GM12878 (cell line): Measurements from ENCODE around the gene CLDN19. TPM values are rescaled to one million over a fixed set of nuclear protein-coding genes. Genes with fewer than 3 reads are reported as not detected.

ENCODE experiments used
- ATAC-seq: fragments of 200-7000 bp; cut with Tn5 transposase; 3 replicates; pipeline ENCODE4 v1.9.1; 2020; ENCODE audit warnings: mild to moderate bottlenecking, moderate library complexity
- BruUV-seq: library from RNA; stranded (reverse); fragments of 400-500 nt; replicated peaks from 2 replicates; lab custom pipeline; 2021; lab: Mats Ljungman, UMichigan
- CTCF ChIA-PET: fragments of 300-600 bp; sonication (Branson Sonifier 250); formaldehyde crosslinking; extraction: SDS; loops from one replicate; lab custom pipeline; 2021; ENCODE audit warnings: inconsistent platforms; lab: Yijun Ruan, JAX
- POLR2A ChIA-PET: fragments of 350-600 bp; formaldehyde crosslinking; extraction: SDS; loops from one replicate; lab custom pipeline; 2021; ENCODE audit warnings: inconsistent platforms; lab: Charles Lee
- RAD21 ChIA-PET: fragments of 300-600 bp; sonication (Branson Sonifier 250); formaldehyde crosslinking; loops from one replicate; lab custom pipeline; 2023; ENCODE audit warnings: antibody characterized with exemption; ENCODE audit not compliant: unreplicated experiment; lab: Charles Lee
- SMC1A ChIA-PET: fragments of 300-600 bp; sonication (Branson Sonifier 250); formaldehyde crosslinking; loops from one replicate; lab custom pipeline; 2023; ENCODE audit not compliant: unreplicated experiment, uncharacterized antibody; lab: Charles Lee
- DNase-seq: peaks from one replicate; pipeline ENCODE4 v3.0.0-alpha.2; 2011; ENCODE audit warnings: low read depth, low spot score
- FAIRE-seq: peaks from 3 replicates; lab custom pipeline; 2011; peaks lifted over from hg19 to GRCh38; lab: Jason Lieb, UNC
- H2AFZ ChIP-seq: 2 replicates; pipeline ENCODE4 v1.6.0; 2011; ENCODE audit warnings: low read depth, low read length, control low read depth; ENCODE audit not compliant: control insufficient read depth
- H3K27ac ChIP-seq: 2 replicates; pipeline ENCODE4 v1.5.1; 2011; ENCODE audit warnings: control low read depth; ENCODE audit not compliant: control insufficient read depth, insufficient read depth
- H3K27me3 ChIP-seq, 2 experiments: replicated peaks in 1 of 2; 2 replicates each; pipeline versions ENCODE4 v1.6.0 to v1.6.1; 2011; ENCODE audit warnings: low read length in 1 of 2; ENCODE audit not compliant: control insufficient read depth in 2 of 2, insufficient read depth in 2 of 2
- H3K36me3 ChIP-seq, 2 experiments: 2 replicates each; pipeline ENCODE4 v1.5.1; 2011; ENCODE audit warnings: low read length in 1 of 2; ENCODE audit not compliant: control insufficient read depth in 2 of 2, insufficient read depth in 2 of 2
- H3K4me1 ChIP-seq: 2 replicates; pipeline ENCODE4 v1.6.1; 2011; ENCODE audit warnings: mild to moderate bottlenecking, low read length, moderate library complexity, mixed read lengths; ENCODE audit not compliant: control insufficient read depth, insufficient read depth
- H3K4me2 ChIP-seq: 2 replicates; pipeline ENCODE4 v1.6.0; 2011; ENCODE audit warnings: control low read depth; ENCODE audit not compliant: control insufficient read depth, insufficient read depth
- H3K4me3 ChIP-seq: fragments of 200-600 bp; sonication (generic); 2 replicates; pipeline ENCODE4 v1.5.1; 2016
- H3K79me2 ChIP-seq: 2 replicates; pipeline ENCODE4 v1.6.0; 2011; ENCODE audit warnings: low read length; ENCODE audit not compliant: control insufficient read depth, insufficient read depth
- H3K9ac ChIP-seq: 2 replicates; pipeline ENCODE4 v1.8.0; 2011; ENCODE audit warnings: low read length, control low read depth, mixed read lengths; ENCODE audit not compliant: control insufficient read depth, insufficient read depth
- H3K9me3 ChIP-seq: replicated peaks from 3 replicates; pipeline ENCODE4 v1.5.1; 2011; ENCODE audit warnings: mild to moderate bottlenecking, low read length; ENCODE audit not compliant: control insufficient read depth, insufficient read depth
- H4K20me1 ChIP-seq: 2 replicates; pipeline ENCODE4 v1.6.0; 2011; ENCODE audit not compliant: control insufficient read depth, insufficient read depth
- BCLAF1 ChIP-seq: fragments of 450-650 bp; IDR thresholded peaks from 2 replicates; pipeline ENCODE4 v1.6.1; 2017; ENCODE audit warnings: antibody characterized with exemption, mild to moderate bottlenecking, moderate library complexity
- CBFB ChIP-seq: IDR thresholded peaks from 2 replicates; pipeline ENCODE4 v1.6.1; 2016; ENCODE audit warnings: antibody characterized with exemption, low read depth
- CBX5 ChIP-seq: sonication (generic); IDR thresholded peaks from 2 replicates; pipeline ENCODE4 v1.6.1; 2016; ENCODE audit warnings: low read depth, moderate library complexity, mild to moderate bottlenecking, inconsistent platforms
- EGR1 ChIP-seq, 2 experiments: IDR thresholded peaks; 1 replicate in 1 of 2; 2 replicates in 1 of 2; pipeline ENCODE4 v1.6.1; 2011 to 2012; ENCODE audit warnings: low read depth in 2 of 2, low read length in 2 of 2, borderline replicate concordance in 1 of 2, mild to moderate bottlenecking in 1 of 2, moderate library complexity in 1 of 2
- ELK1 ChIP-seq: IDR thresholded peaks from 2 replicates; pipeline ENCODE4 v1.6.1; 2012; ENCODE audit warnings: low read depth, low read length, improper control_type of control experiment
- GABPA ChIP-seq: IDR thresholded peaks from 2 replicates; pipeline ENCODE4 v1.6.1; 2014; ENCODE audit warnings: antibody characterized with exemption, low read depth, mild to moderate bottlenecking, inconsistent platforms
- IRF4 ChIP-seq: IDR thresholded peaks from 2 replicates; pipeline ENCODE4 v1.6.1; 2011; ENCODE audit warnings: low read depth, low read length
- JUND ChIP-seq: IDR thresholded peaks from 2 replicates; pipeline ENCODE4 v1.6.1; 2012; ENCODE audit warnings: low read depth, mild to moderate bottlenecking, low read length, improper control_type of control experiment, moderate library complexity
- NFIC ChIP-seq: IDR thresholded peaks from 2 replicates; pipeline ENCODE4 v1.6.1; 2012; ENCODE audit warnings: low read depth, mild to moderate bottlenecking, inconsistent platforms, low read length, moderate library complexity
- POLR2A ChIP-seq: IDR thresholded peaks from 2 replicates; pipeline ENCODE4 v1.6.1; 2011; ENCODE audit warnings: low read depth, mild to moderate bottlenecking, low read length
- SMAD1 ChIP-seq: fragments of 450-650 bp; IDR thresholded peaks from 2 replicates; pipeline ENCODE4 v1.6.1; 2018; ENCODE audit warnings: mild to moderate bottlenecking, low read depth; ENCODE audit not compliant: partially characterized antibody
- SMARCA5 ChIP-seq: fragments of 450-650 bp; IDR thresholded peaks from 2 replicates; pipeline ENCODE4 v1.6.1; 2017; ENCODE audit warnings: mild to moderate bottlenecking
- SRF ChIP-seq, 2 experiments: IDR thresholded peaks; 2 replicates each; pipeline ENCODE4 v1.6.1; 2011; ENCODE audit warnings: low read depth in 2 of 2, low read length in 2 of 2, mild to moderate bottlenecking in 1 of 2, moderate library complexity in 1 of 2
- WRNIP1 ChIP-seq: IDR thresholded peaks from 2 replicates; pipeline ENCODE4 v1.6.1; 2011; ENCODE audit warnings: low read depth, low read length, improper control_type of control experiment, borderline replicate concordance
- YY1 ChIP-seq: IDR thresholded peaks from 2 replicates; pipeline ENCODE4 v1.6.1; 2011; ENCODE audit warnings: low read depth, mild to moderate bottlenecking, low read length
- ZNF217 ChIP-seq: fragments of 450-650 bp; IDR thresholded peaks from 2 replicates; pipeline ENCODE4 v1.6.1; 2017; ENCODE audit warnings: antibody characterized with exemption, mild to moderate bottlenecking
- WGBS: methylation state at CpG from one replicate; pipeline ENCODE4 v1.1.6; 2016; ENCODE audit warnings: low lambda C conversion rate; ENCODE audit not compliant: insufficient replicate concordance, insufficient coverage; ENCODE audit errors: missing lambda C conversion rate; 5-methylcytosine and 5-hydroxymethylcytosine counted together
- in situ Hi-C: fragments of 300-500 bp; cut with MboI; formaldehyde crosslinking; loops from 9 replicates; pipeline ENCODE4 v1.14.3; 2018; ENCODE audit warnings: mixed read lengths
- intact Hi-C: fragments of 100-400 bp; cut with micrococcal nuclease; formaldehyde crosslinking; loops from one replicate; pipeline ENCODE4 v1.14.2; 2022; ENCODE audit not compliant: unreplicated experiment
- polyA plus RNA-seq, 11 experiments: library from polyadenylated mRNA; depleted of rRNA in 4 of 11; unstranded in 6 of 11; stranded (reverse) in 5 of 11; fragments of >200 nt; fragmentation: Nextera tagmentation in 4 of 11; fragmentation: Illumina TruSeq in 1 of 11; extraction: Ambion mirVana in 4 of 11; extraction: Trizol in 1 of 11; gene quantifications; 1 replicate in 1 of 11; 2 replicates in 10 of 11; pipeline versions ENCODE4 v1.2.1 to v1.2.3, GENCODE V29; 2011 to 2016; ENCODE audit warnings: inconsistent platforms in 2 of 11, missing spikeins in 2 of 11, low read depth in 1 of 11
- total RNA-seq, 4 experiments: library from RNA; depleted of rRNA in 3 of 4; stranded (reverse); fragments of >200 nt in 3 of 4; fragmentation: Illumina TruSeq in 1 of 4; extraction: Trizol in 1 of 4; gene quantifications; 2 replicates each; pipeline versions ENCODE4 v1.2.1 to v1.2.3, GENCODE V29; 2013 to 2021
- TF ChIP-seq, protein P1 (sequence below): fragments of 450-650 bp; conservative IDR thresholded peaks from 2 replicates; pipeline ENCODE4 v1.6.1; 2017; ENCODE audit warnings: mild to moderate bottlenecking, moderate library complexity

CLDN19 gene
- total and polyA plus RNA-seq, 10 of the 15 experiments (the other 5 are each of a cell fraction or from before 2014, with no cell fraction given) = not detected

DNA sequence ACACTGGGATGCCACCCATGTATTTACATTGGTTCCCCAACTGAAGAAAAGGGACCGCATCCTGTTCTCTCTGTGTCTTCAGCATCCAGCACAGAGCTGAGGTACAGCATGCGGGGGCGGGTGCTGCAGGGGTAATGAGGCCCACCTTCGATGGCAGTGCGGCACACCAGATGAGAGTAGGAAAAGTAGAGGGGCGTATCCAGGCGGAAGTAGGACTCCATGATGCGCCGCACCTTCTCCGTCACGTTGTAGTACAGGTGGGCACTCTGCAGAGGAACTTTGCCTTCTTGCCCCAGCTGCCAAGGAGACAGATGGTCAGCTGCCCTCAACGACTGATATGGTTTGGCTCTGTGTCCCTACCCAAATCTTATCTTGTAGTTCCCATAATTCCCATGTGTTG is 10.0 kb upstream of the CLDN19 start:
- SMC1A ChIA-PET = interaction anchor here (0.5 kb wide), 1 partner anchor 405 kb away, joined by 3 read pairs; no protein-coding TSS in a partner anchor
- Histone ChIP-seq H3K27me3 (no peaks in the 10 kb centered on the region), H2AFZ (no peak overlapping the region), H4K20me1 (no peaks in the 10 kb centered on the region), H3K27ac (no peak overlapping the region), H3K4me2 (no peak overlapping the region), H3K36me3 (peaks cover 11 to 13% of the 10 kb centered on the region in 2 experiments; a peak in 3 of 4 replicates), H3K79me2 (no peaks in the 10 kb centered on the region), H3K9me3 (no peaks in the 10 kb centered on the region), H3K4me1 (no peaks in the 10 kb centered on the region), H3K9ac (no peak overlapping the region), H3K4me3 (no peak overlapping the region)
- DNase-seq = no peak
- no peak for TF ChIP-seq SRF (IDR thresholded peaks at IDR 0.05; ENCODE audit: low read depth in 2 of 2, low read length in 2 of 2)
- no peak for TF ChIP-seq ZNF217
- no peak for TF ChIP-seq SMARCA5
- no peak for TF ChIP-seq IRF4
- no peak for TF ChIP-seq CBFB
- TF ChIP-seq YY1 = no peak
- TF ChIP-seq WRNIP1 = no peak
- no peak for TF ChIP-seq BCLAF1
- no peak for TF ChIP-seq GABPA
- TF ChIP-seq EGR1 (IDR thresholded peaks at IDR 0.05; ENCODE audit: borderline replicate concordance in 1 of 2, low read depth in 2 of 2, low read length in 2 of 2) = no peak
- no peak for TF ChIP-seq ELK1
- no peak for TF ChIP-seq JUND
- TF ChIP-seq POLR2A = no peak
- TF ChIP-seq, protein P1, sequence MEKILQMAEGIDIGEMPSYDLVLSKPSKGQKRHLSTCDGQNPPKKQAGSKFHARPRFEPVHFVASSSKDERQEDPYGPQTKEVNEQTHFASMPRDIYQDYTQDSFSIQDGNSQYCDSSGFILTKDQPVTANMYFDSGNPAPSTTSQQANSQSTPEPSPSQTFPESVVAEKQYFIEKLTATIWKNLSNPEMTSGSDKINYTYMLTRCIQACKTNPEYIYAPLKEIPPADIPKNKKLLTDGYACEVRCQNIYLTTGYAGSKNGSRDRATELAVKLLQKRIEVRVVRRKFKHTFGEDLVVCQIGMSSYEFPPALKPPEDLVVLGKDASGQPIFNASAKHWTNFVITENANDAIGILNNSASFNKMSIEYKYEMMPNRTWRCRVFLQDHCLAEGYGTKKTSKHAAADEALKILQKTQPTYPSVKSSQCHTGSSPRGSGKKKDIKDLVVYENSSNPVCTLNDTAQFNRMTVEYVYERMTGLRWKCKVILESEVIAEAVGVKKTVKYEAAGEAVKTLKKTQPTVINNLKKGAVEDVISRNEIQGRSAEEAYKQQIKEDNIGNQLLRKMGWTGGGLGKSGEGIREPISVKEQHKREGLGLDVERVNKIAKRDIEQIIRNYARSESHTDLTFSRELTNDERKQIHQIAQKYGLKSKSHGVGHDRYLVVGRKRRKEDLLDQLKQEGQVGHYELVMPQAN = no peak
- no peak for TF ChIP-seq CBX5
- no peak for TF ChIP-seq NFIC
- TF ChIP-seq SMAD1 = no peak
- no peak for ATAC-seq
- in situ Hi-C loops = no loop called here
- intact Hi-C loops = no loop called here
- BruUV-seq = no TSS peak
- CTCF ChIA-PET = interaction anchor here (0.6 to 1.5 kb wide), 3 partner anchors 13 to 241 kb away, joined by 3 read pairs; no protein-coding TSS in a partner anchor
- RAD21 ChIA-PET = no interaction called here
- POLR2A ChIA-PET = no interaction called here
- WGBS = 97% methylated on average over 12 of the region's 12 CpGs
- no peak for FAIRE-seq
